NK-92 treated with Interleukin-12 subunit alpha and Interleukin-12 subunit beta, amount 100 ng/mL, for 24 hours (cell line): Measurements from ENCODE around the gene SOS1.
"Not testable (repeated sequence)": the region's sequence is repeated elsewhere in the genome, so short reads cannot be mapped to it uniquely, and the experiment has no call there.

ENCODE experiments used
- DNase-seq: peaks from one replicate; lab custom pipeline; 2025; lab: John Stamatoyannopoulos, UW

Gene SOS1

GRCh38 chr2:39099870-39100728 lies 20.8 kb downstream of the SOS1 start:
- no peak for DNase-seq

- no peak for DNase-seq
Measured at GRCh38 chr2:39099310-39099869, 21.5 kb downstream of the SOS1 start.

GRCh38 chr2:39095624-39096023 lies 25.2 kb downstream of the SOS1 start:
- DNase-seq = no peak

GRCh38 chr2:39094717-39095363 lies 26.0 kb downstream of the SOS1 start:
- DNase-seq = no peak

- DNase-seq = no peak
Measured at GRCh38 chr2:39093218-39093898, 27.5 kb downstream of the SOS1 start.

- no peak for DNase-seq
Measured at GRCh38 chr2:39091543-39091942, 29.3 kb downstream of the SOS1 start.

GRCh38 chr2:39091063-39091462 lies 29.8 kb downstream of the SOS1 start:
- DNase-seq = no peak

- no peak for DNase-seq
Measured at GRCh38 chr2:39080152-39080551, 40.7 kb downstream of the SOS1 start.

- DNase-seq = no peak
Measured at GRCh38 chr2:39069890-39070465, 50.9 kb downstream of the SOS1 start.

GRCh38 chr2:39069136-39069515 lies 51.7 kb downstream of the SOS1 start:
- no peak for DNase-seq

GRCh38 chr2:39068299-39069135 lies 52.3 kb downstream of the SOS1 start:
- no peak for DNase-seq

GRCh38 chr2:39065616-39066015 lies 55.2 kb downstream of the SOS1 start:
- no peak for DNase-seq

- DNase-seq = no peak
Measured at GRCh38 chr2:39062320-39062719, 58.5 kb downstream of the SOS1 start.

- DNase-seq = no peak
Measured at GRCh38 chr2:39061280-39061679, 59.6 kb downstream of the SOS1 start.

GRCh38 chr2:39059366-39059952 lies 61.4 kb downstream of the SOS1 start:
- no peak for DNase-seq

- DNase-seq = no peak
Measured at GRCh38 chr2:39058101-39058500, 62.8 kb downstream of the SOS1 start.

- DNase-seq = not testable (repeated sequence)
Measured at GRCh38 chr2:39052665-39053064, 68.2 kb downstream of the SOS1 start.

- DNase-seq = no peak
Measured at GRCh38 chr2:39050109-39050508, 70.7 kb downstream of the SOS1 start.

- no peak for DNase-seq
Measured at GRCh38 chr2:39039072-39039471, 81.8 kb downstream of the SOS1 start.

- no peak for DNase-seq
Measured at GRCh38 chr2:39033980-39034379, 86.9 kb downstream of the SOS1 start.

- no peak for DNase-seq
Measured at GRCh38 chr2:39027421-39027820, 93.4 kb downstream of the SOS1 start.
